Choroid plexus epithelial cell (primary cell): ENCODE results near the gene OVCA2.

Experiments used
- DNase-seq: peaks from one replicate; pipeline ENCODE4 v3.0.0-alpha.2; 2010; ENCODE audit warnings: low read depth
- H3K4me3 ChIP-seq: 2 replicates; pipeline ENCODE4 v1.5.1; 2011; ENCODE audit warnings: low read depth, mild to moderate bottlenecking, control low read depth, low read length, moderate library complexity
- CTCF ChIP-seq: conservative IDR thresholded peaks from 2 replicates; pipeline ENCODE4 v1.5.1; 2011; ENCODE audit warnings: low read depth, mild to moderate bottlenecking, control low read depth, inconsistent platforms, low read length, moderate library complexity

OVCA2 gene

GRCh38 chr17:2016494-2016893 lies 25.3 kb upstream of the OVCA2 start:
- no peak overlapping the region for H3K4me3 ChIP-seq
- no peak for DNase-seq
- TF ChIP-seq CTCF: no peak

GRCh38 chr17:2017274-2017941 lies 24.4 kb upstream of the OVCA2 start:
- TF ChIP-seq CTCF: no peak
- DNase-seq: no peak
- no peak overlapping the region for H3K4me3 ChIP-seq

- no peak for DNase-seq
- TF ChIP-seq CTCF: no peak
Observed at GRCh38 chr17:2018716-2019510, 22.9 kb upstream of the OVCA2 start.

GRCh38 chr17:2019723-2020122 lies 22.1 kb upstream of the OVCA2 start:
- H3K4me3 ChIP-seq: no peak overlapping the region
- TF ChIP-seq CTCF: no peak
- no peak for DNase-seq

More at GRCh38 chr17:2018716-2019510, 22.9 kb upstream of the OVCA2 start:
- no peak overlapping the region for H3K4me3 ChIP-seq

- no peak overlapping the region for H3K4me3 ChIP-seq
- no peak for DNase-seq
- TF ChIP-seq CTCF: no peak
Observed at GRCh38 chr17:2020721-2021120, 21.1 kb upstream of the OVCA2 start.

- H3K4me3 ChIP-seq: no peak overlapping the region
- TF ChIP-seq CTCF: no peak
- no peak for DNase-seq
Observed at GRCh38 chr17:2022647-2023240, 19.1 kb upstream of the OVCA2 start.

GRCh38 chr17:2023256-2023655 lies 18.6 kb upstream of the OVCA2 start:
- DNase-seq: no peak
- H3K4me3 ChIP-seq: no peak overlapping the region
- TF ChIP-seq CTCF: no peak
